Panc1 (cell line): ENCODE measurements around the gene KCNIP3.

Experiments used
- CTCF ChIP-seq: fragments of 450-650 bp; IDR thresholded peaks from 2 replicates; pipeline ENCODE4 v1.5.1; 2017; ENCODE audit warnings: mild to moderate bottlenecking
- TF ChIP-seq, protein P1 (sequence below), 2 experiments: IDR thresholded peaks; 2 replicates each; pipeline ENCODE4 v1.6.1; 2011 to 2012; ENCODE audit warnings: low read depth in 2 of 2, control low read depth in 1 of 2, low read length in 1 of 2, mild to moderate bottlenecking in 1 of 2, moderate library complexity in 1 of 2; ENCODE audit not compliant: insufficient read depth in 1 of 2

DNA sequence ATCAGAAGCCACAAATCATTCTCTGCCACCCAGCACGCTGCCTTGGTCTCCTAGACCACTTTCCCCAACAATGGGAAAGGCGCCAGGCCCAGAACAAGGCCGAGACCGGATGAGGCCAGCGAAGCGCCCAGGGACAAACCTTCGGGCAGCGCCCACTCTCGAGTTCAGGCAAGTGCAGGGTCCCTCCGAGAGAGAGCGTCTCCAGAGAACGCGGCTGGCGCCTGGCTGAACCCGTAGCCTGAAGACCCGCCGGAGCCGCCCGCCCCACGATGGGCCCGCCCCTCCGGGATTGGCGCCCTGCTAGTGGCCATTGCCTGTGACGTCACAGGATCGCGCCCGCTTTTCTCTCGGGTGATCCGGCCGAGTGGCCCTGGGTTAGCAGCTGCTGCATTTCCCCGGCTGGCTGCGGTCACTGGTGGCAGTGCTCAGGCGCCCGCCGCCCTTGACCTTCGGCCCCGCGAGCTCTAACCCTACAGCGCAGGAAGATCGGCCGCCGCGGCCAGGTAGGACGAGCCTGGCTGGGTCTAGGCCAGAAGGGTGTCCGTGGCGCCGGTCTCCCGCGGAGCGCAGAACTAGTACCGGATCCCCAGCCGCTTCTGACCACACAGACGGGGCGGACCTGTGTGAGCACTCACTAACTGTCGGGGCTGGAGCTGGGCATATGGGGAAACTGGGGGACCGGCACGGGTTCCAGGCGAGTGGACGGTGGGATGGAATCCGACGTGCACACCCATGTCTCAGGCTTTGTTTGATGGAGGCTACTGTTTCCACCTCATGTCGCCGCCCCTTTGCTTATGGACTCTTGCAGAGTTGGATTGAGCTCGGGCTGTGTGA lies 105.4 kb downstream of the KCNIP3 start, which contains the start of gene FAHD2A:
- no peak for TF ChIP-seq CTCF
- TF ChIP-seq, protein P1, sequence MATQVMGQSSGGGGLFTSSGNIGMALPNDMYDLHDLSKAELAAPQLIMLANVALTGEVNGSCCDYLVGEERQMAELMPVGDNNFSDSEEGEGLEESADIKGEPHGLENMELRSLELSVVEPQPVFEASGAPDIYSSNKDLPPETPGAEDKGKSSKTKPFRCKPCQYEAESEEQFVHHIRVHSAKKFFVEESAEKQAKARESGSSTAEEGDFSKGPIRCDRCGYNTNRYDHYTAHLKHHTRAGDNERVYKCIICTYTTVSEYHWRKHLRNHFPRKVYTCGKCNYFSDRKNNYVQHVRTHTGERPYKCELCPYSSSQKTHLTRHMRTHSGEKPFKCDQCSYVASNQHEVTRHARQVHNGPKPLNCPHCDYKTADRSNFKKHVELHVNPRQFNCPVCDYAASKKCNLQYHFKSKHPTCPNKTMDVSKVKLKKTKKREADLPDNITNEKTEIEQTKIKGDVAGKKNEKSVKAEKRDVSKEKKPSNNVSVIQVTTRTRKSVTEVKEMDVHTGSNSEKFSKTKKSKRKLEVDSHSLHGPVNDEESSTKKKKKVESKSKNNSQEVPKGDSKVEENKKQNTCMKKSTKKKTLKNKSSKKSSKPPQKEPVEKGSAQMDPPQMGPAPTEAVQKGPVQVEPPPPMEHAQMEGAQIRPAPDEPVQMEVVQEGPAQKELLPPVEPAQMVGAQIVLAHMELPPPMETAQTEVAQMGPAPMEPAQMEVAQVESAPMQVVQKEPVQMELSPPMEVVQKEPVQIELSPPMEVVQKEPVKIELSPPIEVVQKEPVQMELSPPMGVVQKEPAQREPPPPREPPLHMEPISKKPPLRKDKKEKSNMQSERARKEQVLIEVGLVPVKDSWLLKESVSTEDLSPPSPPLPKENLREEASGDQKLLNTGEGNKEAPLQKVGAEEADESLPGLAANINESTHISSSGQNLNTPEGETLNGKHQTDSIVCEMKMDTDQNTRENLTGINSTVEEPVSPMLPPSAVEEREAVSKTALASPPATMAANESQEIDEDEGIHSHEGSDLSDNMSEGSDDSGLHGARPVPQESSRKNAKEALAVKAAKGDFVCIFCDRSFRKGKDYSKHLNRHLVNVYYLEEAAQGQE (IDR thresholded peaks at IDR 0.05; ENCODE audit: insufficient read depth in 1 of 2, low read depth in 2 of 2, low read length in 1 of 2), result no peak
